Gastrocnemius medialis (tissue), 4 donors: ENCODE measurements around the gene SLC35B2. TPM values are rescaled to one million over a fixed set of nuclear protein-coding genes. Genes with fewer than 3 reads are reported as not detected.

Experiments
- ATAC-seq, 2 donors: fragments of 150-250 bp; one replicate each; pipeline ENCODE4 v1.9.1; 2016
- DNase-seq, 2 donors: peaks; one replicate each; pipeline ENCODE4 v3.0.0-alpha.2; 2019
- H3K27ac ChIP-seq, 4 donors: fragments of 200-600 bp; sonication (generic); 1 replicate in 1 of 4; 2 replicates in 3 of 4; pipeline ENCODE4 v1.5.1; 2016 to 2018; ENCODE audit warnings: mild to moderate bottlenecking in 2 of 4, moderate library complexity in 1 of 4
- H3K27me3 ChIP-seq, 3 donors: fragments of 200-600 bp; sonication (generic) in 2 of 3; 1 replicate in 1 of 3; 2 replicates in 2 of 3; pipeline versions ENCODE4 v1.5.1 to v1.6.0; 2016 to 2019; ENCODE audit warnings: mild to moderate bottlenecking in 1 of 3, moderate library complexity in 1 of 3
- H3K36me3 ChIP-seq, 2 donors: fragments of 200-600 bp; sonication (generic) in 1 of 2; one replicate each; pipeline ENCODE4 v1.5.1; 2017 to 2018
- H3K4me1 ChIP-seq, 2 donors: fragments of 200-600 bp; sonication (generic) in 1 of 2; one replicate each; pipeline ENCODE4 v1.5.1; 2016 to 2017; ENCODE audit warnings: mild to moderate bottlenecking in 2 of 2
- H3K4me3 ChIP-seq, 4 donors: fragments of 200-600 bp; sonication (generic) in 3 of 4; 1 replicate in 1 of 4; 2 replicates in 3 of 4; pipeline ENCODE4 v1.5.1; 2016 to 2019; ENCODE audit warnings: mild to moderate bottlenecking in 2 of 4
- H3K9me3 ChIP-seq, 3 donors: fragments of 200-600 bp; sonication (generic) in 2 of 3; 1 replicate in 1 of 3; 2 replicates in 2 of 3; pipeline ENCODE4 v1.5.1; 2016 to 2019
- POLR2A ChIP-seq, 2 donors: fragments of 450-650 bp; IDR thresholded peaks; one replicate each; pipeline ENCODE4 v1.6.1; 2017; ENCODE audit warnings: antibody characterized with exemption in 2 of 2, mild to moderate bottlenecking in 2 of 2, moderate library complexity in 2 of 2
- in situ Hi-C, 4 donors: fragments of 200-750 bp; cut with MboI; loops; one replicate each; pipeline versions ENCODE4 v1.15.0 to v1.8.0; 2017; ENCODE audit warnings: low sequenced_read_pairs in 4 of 4
- intact Hi-C: fragments of 100-400 bp; cut with DNase I; formaldehyde crosslinking; loops from one replicate; pipeline ENCODE4 v1.15.1; 2023; ENCODE audit warnings: low total_unique reads
- total RNA-seq, 4 donors: library from RNA; depleted of rRNA; stranded (reverse); fragments of >200 nt; gene quantifications; one replicate each; pipeline versions ENCODE4 v1.1.0 to v1.2.3, GENCODE V29; 2016
- TF ChIP-seq, protein P1 (sequence below), 5 experiments: fragments of 450-650 bp in 3 of 5; fragments of 200-600 bp in 2 of 5; sonication (generic) in 2 of 5; IDR thresholded peaks in 4 of 5; conservative IDR thresholded peaks in 1 of 5; 1 replicate in 4 of 5; 2 replicates in 1 of 5; pipeline ENCODE4 v1.5.1; 2016 to 2019; ENCODE audit warnings: antibody characterized with exemption in 5 of 5, mild to moderate bottlenecking in 3 of 5, moderate library complexity in 3 of 5

The SLC35B2 gene
- total RNA-seq, 4 donors from 2014 or later: 14.9 to 35.9 (median 21.4) TPM

DNA sequence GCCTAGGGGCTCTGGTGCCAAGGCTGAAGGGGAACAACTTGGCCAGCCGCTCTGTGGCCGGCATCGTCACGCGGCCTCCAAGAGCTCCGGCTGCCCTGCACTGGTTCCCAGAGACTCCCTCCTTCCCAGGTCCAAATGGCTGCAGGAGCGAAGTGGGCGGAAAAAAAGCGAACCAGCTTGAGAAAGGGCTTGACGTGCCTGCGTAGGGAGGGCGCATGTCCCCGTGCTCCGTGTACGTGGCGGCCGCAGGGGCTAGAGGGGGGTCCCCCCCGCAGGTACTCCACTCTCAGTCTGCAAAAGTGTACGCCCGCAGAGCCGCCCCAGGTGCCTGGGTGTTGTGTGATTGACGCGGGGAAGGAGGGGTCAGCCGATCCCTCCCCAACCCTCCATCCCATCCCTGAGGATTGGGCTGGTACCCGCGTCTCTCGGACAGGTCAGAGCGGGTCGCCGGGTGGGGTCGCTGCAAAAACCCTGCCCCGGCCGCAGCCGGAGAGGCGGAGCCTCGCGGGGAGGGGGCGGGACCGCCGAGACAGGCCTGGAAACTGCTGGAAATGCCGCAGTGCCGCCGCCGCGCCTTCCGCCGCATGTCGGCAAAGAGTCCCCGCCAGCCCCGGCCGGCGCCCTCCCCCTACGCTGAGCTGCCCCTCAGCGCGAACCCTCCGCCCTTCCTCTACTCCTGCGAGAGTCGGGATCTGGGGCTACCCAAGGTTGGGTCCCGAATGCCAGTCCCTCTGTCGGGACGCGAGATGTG is 11.2 kb downstream of the SLC35B2 start:
- intact Hi-C loops: loop anchor here (1.0 to 5.0 kb wide), 5 partner anchors 23 to 1073 kb away; partner anchors contain the start of genes GTPBP2, MRPL14, SLC29A1 and TMEM63B
- peak; percentile 81 to 89 for DNase-seq

DNA sequence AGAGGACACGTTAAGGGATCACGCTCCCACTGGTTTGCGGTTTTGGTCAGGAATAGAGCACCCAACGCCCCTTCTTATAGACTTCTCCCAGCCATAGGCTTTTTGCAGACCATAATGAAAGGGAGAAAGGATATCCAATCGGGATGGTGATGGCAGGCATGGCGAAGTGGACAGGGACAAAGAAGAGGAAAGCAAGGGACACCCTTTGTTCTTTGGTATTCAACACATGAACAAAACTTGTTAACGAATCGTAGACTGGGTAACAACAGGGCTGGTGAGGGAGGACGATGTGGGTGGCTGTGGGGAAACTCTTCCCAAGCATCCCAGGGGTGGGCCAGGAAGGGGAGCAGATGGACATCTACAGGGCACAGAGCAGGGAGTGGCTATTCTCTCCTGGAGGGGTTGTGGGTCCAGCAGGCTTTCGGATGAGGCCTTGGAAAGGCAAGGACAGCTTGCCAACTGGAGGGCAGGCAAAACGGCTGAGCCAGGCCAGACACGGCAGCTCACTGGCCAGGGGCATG is 11.9 kb downstream of the SLC35B2 start:
- peaks cover 22 to 24% of the 10 kb centered on the region in 2 donors for H3K4me1 ChIP-seq
- ATAC-seq (no peak), DNase-seq (no peak)
- intact Hi-C loops: loop anchor here (5.0 kb wide), 3 partner anchors 118 to 618 kb away; partner anchors contain the start of genes GTPBP2, MRPL14, TMEM63B and VEGFA
- H3K9me3 ChIP-seq: no peaks in the 10 kb centered on the region
- in situ Hi-C loops: loop anchor here in 1 of 4 donors (25.0 kb wide), 1 partner anchor 133 kb away; no protein-coding TSS in a partner anchor
- no peak for TF ChIP-seq POLR2A (IDR thresholded peaks at IDR 0.05)
- TF ChIP-seq, protein P1, sequence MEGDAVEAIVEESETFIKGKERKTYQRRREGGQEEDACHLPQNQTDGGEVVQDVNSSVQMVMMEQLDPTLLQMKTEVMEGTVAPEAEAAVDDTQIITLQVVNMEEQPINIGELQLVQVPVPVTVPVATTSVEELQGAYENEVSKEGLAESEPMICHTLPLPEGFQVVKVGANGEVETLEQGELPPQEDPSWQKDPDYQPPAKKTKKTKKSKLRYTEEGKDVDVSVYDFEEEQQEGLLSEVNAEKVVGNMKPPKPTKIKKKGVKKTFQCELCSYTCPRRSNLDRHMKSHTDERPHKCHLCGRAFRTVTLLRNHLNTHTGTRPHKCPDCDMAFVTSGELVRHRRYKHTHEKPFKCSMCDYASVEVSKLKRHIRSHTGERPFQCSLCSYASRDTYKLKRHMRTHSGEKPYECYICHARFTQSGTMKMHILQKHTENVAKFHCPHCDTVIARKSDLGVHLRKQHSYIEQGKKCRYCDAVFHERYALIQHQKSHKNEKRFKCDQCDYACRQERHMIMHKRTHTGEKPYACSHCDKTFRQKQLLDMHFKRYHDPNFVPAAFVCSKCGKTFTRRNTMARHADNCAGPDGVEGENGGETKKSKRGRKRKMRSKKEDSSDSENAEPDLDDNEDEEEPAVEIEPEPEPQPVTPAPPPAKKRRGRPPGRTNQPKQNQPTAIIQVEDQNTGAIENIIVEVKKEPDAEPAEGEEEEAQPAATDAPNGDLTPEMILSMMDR (IDR thresholded peaks at IDR 0.05 in 4 of 5, conservative IDR thresholded peaks at IDR 0.05 in 1 of 5): no peak
- H3K27ac ChIP-seq: peak overlapping the region; percentile 93 to 99 (median 98)
- peak overlapping the region; percentile 78 to 98 (median 88) for H3K4me3 ChIP-seq
- H3K36me3 ChIP-seq: peaks cover 0 to 19% of the 10 kb centered on the region in 2 donors
- no peaks in the 10 kb centered on the region for H3K27me3 ChIP-seq

More for the DNA sequence above, 11.2 kb downstream of the SLC35B2 start:
- peak; percentile 57 to 59 for ATAC-seq
- no peaks in the 10 kb centered on the region for H3K9me3 ChIP-seq
- peaks cover 25 to 27% of the 10 kb centered on the region in 2 donors for H3K4me1 ChIP-seq
- peaks cover 0 to 26% of the 10 kb centered on the region in 2 donors for H3K36me3 ChIP-seq
- no peak for TF ChIP-seq POLR2A (IDR thresholded peaks at IDR 0.05)
- TF ChIP-seq, protein P1 (IDR thresholded peaks at IDR 0.05 in 4 of 5, conservative IDR thresholded peaks at IDR 0.05 in 1 of 5): peak in 2 of 5 experiments; percentile 28 to 39
- peak overlapping the region; percentile 78 to 98 (median 88) for H3K4me3 ChIP-seq
- H3K27ac ChIP-seq: peak overlapping the region; percentile 93 to 99 (median 98)
- H3K27me3 ChIP-seq: no peaks in the 10 kb centered on the region
- in situ Hi-C loops: loop anchor here in 1 of 4 donors (25.0 kb wide), 1 partner anchor 134 kb away; no protein-coding TSS in a partner anchor

DNA sequence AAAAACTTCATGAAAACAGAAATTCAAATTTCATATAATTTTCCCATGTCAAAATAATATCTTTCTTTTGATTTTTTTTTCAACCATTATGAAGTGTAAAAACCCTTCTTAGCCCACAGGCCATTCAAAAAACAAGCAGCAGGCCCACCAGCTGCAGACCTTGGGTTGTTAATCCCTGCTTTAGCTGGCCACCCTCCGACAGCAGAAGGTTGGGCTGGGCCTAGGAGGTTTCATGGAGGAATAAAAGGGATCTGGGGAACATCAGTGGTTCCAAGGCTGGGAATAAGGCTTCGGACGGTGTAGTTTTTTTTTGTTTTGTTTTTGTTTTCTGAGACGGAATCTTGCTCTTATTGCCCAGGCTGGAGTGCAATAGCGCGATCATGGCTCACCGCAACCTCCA is 14.0 kb downstream of the SLC35B2 start:
- Histone ChIP-seq H3K36me3 (no peaks in the 10 kb centered on the region), H3K9me3 (no peaks in the 10 kb centered on the region), H3K4me1 (peaks cover 4 to 9% of the 10 kb centered on the region in 2 donors), H3K27me3 (no peaks in the 10 kb centered on the region), H3K27ac (no peak overlapping the region), H3K4me3 (no peak overlapping the region)
- TF ChIP-seq, protein P1 (IDR thresholded peaks at IDR 0.05 in 4 of 5, conservative IDR thresholded peaks at IDR 0.05 in 1 of 5): no peak
- TF ChIP-seq POLR2A (IDR thresholded peaks at IDR 0.05): no peak
- ATAC-seq (no peak), DNase-seq (no peak)
- in situ Hi-C loops: loop anchor here in 1 of 4 donors (25.0 kb wide), 1 partner anchor 131 kb away; no protein-coding TSS in a partner anchor
- intact Hi-C loops: no loop called here

DNA sequence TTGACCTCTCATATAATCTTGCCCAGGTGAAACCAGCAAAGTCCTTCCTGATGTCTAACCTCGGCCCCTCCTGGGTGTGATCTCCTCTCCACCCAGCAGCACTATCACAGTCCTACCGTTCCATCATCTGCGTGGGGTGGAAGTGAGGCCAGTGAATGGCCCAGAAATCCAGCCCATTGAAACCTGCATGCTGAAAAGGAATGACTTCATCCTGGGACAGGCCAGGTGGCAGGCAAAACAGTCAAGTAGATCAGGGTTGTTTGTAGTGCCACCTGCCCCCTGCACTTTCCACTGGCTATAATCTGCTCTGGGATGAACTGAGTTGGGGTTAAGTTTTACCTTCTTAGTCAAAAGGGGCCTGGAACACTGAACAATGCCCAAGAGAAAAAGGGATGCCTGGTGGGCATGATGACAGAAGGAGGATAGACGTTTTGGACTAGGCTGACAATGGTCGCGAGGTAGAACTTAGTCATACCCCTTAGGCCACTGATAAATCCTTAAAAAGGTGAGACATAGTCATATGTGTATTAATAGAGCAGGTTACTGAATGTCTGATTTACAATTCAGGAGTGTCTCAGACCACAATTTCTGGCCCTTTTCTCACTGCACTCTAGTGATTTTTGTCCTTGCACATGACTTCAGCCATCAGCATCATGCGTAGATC is 18.5 kb downstream of the SLC35B2 start:
- no peak for ATAC-seq
- no peaks in the 10 kb centered on the region for H3K9me3 ChIP-seq
- peak overlapping the region; percentile 95 to 99 (median 98) for H3K27ac ChIP-seq
- H3K36me3 ChIP-seq: no peaks in the 10 kb centered on the region
- no peak overlapping the region for H3K4me3 ChIP-seq
- in situ Hi-C loops: loop anchor here in 3 of 4 donors (5.0 to 25.0 kb wide), 3 partner anchors 64 to 127 kb away; no protein-coding TSS in a partner anchor
- H3K4me1 ChIP-seq: peaks cover 26 to 33% of the 10 kb centered on the region in 2 donors
- DNase-seq: no peak
- H3K27me3 ChIP-seq: no peaks in the 10 kb centered on the region
- intact Hi-C loops: loop anchor here (1.0 to 5.0 kb wide), 2 partner anchors 67 to 132 kb away; no protein-coding TSS in a partner anchor
- no peak for TF ChIP-seq POLR2A (IDR thresholded peaks at IDR 0.05)
- TF ChIP-seq, protein P1 (IDR thresholded peaks at IDR 0.05 in 4 of 5, conservative IDR thresholded peaks at IDR 0.05 in 1 of 5): no peak
